Parathyroid adenoma (tissue), 2 donors: Measurements from ENCODE around the gene ZC3H7B.
A peak's percentile ranks its signal among the peaks of the same experiment; 100 is the strongest.
"Not testable (repeated sequence)": the region's sequence is repeated elsewhere in the genome, so short reads cannot be mapped to it uniquely, and the experiment has no call there.

Experiments
- H2AFZ ChIP-seq: fragments of 300-600 bp; sonication (generic); one replicate; pipeline ENCODE4 v1.7.0; 2017; ENCODE audit warnings: antibody characterized with exemption, mild to moderate bottlenecking
- H3K27ac ChIP-seq: fragments of 300-600 bp; sonication (generic); one replicate; pipeline ENCODE4 v1.7.0; 2017
- H3K27me3 ChIP-seq: fragments of 300-600 bp; sonication (generic); one replicate; pipeline ENCODE4 v1.7.0; 2017; ENCODE audit warnings: low read length; ENCODE audit not compliant: control insufficient read depth, insufficient read depth
- H3K36me3 ChIP-seq: fragments of 300-600 bp; sonication (generic); one replicate; pipeline ENCODE4 v1.7.0; 2017; ENCODE audit warnings: low read length; ENCODE audit not compliant: control insufficient read depth, insufficient read depth
- H3K4me1 ChIP-seq: fragments of 300-600 bp; sonication (generic); one replicate; pipeline ENCODE4 v1.7.0; 2017; ENCODE audit warnings: control low read depth
- H3K4me2 ChIP-seq: fragments of 300-600 bp; sonication (generic); one replicate; pipeline ENCODE4 v1.7.0; 2017; ENCODE audit warnings: low read length
- H3K4me3 ChIP-seq: fragments of 300-600 bp; sonication (generic); one replicate; pipeline ENCODE4 v1.7.0; 2017; ENCODE audit warnings: low read depth, low read length
- H3K79me2 ChIP-seq: fragments of 300-600 bp; sonication (generic); one replicate; pipeline ENCODE4 v1.7.0; 2017; ENCODE audit warnings: control low read depth
- H3K9ac ChIP-seq: fragments of 300-600 bp; sonication (generic); one replicate; pipeline ENCODE4 v1.7.0; 2017; ENCODE audit warnings: mild to moderate bottlenecking
- H3K9me3 ChIP-seq: fragments of 300-600 bp; sonication (generic); one replicate; pipeline ENCODE4 v1.7.0; 2017; ENCODE audit warnings: low read length; ENCODE audit not compliant: control insufficient read depth
- CTCF ChIP-seq: fragments of 300-600 bp; sonication (generic); IDR thresholded peaks from one replicate; pipeline ENCODE4 v1.7.0; 2017; ENCODE audit warnings: antibody characterized with exemption, mild to moderate bottlenecking
- donor health status: primary hyperparathyroidism.

The ZC3H7B gene

DNA sequence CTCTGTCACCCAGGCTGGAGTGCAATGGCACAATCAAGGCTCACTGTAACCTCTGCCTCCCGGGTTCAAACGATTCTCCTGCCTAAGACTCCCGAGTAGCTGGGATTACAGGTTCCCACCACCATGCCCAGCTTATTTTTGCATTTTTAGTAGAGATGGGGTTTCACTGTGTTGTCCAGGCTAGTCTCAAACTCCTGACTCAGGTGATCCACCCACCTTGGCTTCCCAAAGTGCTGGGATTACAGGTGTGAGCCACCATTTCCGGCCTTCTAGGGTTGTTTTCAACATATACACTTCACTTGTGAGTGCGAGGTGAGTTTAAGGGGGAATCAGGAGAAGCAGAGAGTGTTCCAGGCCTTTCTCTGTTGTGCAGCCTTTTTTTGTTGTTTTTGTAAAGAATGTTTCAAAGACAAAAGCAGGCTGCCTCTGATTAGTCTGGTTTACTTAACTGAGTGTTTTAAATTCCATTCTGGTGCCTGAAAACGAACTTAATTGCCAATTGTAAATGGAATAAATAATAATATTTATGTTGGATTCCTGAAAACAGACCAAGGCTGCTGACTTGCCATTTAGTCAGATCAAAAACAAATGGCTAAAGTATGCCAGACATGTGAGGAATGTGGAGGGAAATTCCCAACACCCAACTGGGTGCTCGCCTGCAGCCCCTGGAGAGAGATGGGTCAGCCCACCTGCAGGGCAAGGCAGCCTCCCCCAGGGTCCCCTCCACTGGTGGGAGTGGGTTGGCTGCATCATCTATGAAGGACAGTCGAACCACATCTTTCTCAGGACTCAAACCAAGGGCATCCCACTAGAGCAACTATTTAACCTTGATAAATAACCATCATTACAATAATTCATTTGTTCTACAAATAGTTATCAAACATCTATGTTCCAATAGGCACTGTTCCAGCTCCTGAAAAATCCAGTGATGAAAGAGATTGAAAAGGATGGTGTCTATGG, 10.8 kb upstream of the ZC3H7B start:
- no peak for TF ChIP-seq CTCF
- Histone ChIP-seq H3K4me2 (no peak overlapping the region), H3K27ac (no peak overlapping the region), H2AFZ (no peak overlapping the region), H3K27me3 (no peaks in the 10 kb centered on the region), H3K36me3 (no peaks in the 10 kb centered on the region), H3K4me1 (no peaks in the 10 kb centered on the region), H3K9ac (no peak overlapping the region), H3K79me2 (no peaks in the 10 kb centered on the region), H3K4me3 (no peak overlapping the region), H3K9me3 (no peaks in the 10 kb centered on the region)

DNA sequence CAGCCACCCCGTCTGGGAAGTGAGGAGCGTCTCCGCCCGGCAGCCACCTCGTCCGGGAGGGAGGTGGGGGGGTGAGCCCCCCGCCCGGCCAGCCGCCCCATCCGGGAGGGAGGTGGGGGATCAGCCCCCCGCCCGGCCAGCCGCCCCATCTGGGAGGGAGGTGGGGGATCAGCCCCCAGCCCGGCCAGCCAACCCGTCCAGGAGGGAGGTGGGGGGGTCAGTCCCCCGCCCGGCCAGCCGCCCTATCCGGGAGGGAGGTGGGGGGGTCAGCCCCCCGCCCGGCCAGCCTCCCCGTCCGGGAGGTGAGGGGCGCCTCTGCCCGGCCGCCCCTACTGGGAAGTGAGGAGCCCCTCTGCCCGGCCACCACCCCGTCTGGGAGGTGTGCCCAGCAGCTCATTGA, 6.5 kb upstream of the ZC3H7B start:
- not testable (repeated sequence) for H3K27me3 ChIP-seq, H3K36me3 ChIP-seq, H3K9ac ChIP-seq, H3K4me1 ChIP-seq, H3K79me2 ChIP-seq, H3K27ac ChIP-seq, H2AFZ ChIP-seq, H3K4me2 ChIP-seq, H3K9me3 ChIP-seq, H3K4me3 ChIP-seq

GRCh38 chr22:41296826-41297667, 4.3 kb upstream of the ZC3H7B start:
- Histone ChIP-seq H3K36me3 (no peaks in the 10 kb centered on the region), H3K4me1 (peaks cover 2% of the 10 kb centered on the region), H3K9ac (no peak overlapping the region), H3K27me3 (no peaks in the 10 kb centered on the region), H3K4me2 (no peak overlapping the region), H2AFZ (no peak overlapping the region), H3K27ac (no peak overlapping the region), H3K4me3 (no peak overlapping the region), H3K79me2 (peaks cover 2% of the 10 kb centered on the region), H3K9me3 (no peaks in the 10 kb centered on the region)
- TF ChIP-seq CTCF = no peak

DNA sequence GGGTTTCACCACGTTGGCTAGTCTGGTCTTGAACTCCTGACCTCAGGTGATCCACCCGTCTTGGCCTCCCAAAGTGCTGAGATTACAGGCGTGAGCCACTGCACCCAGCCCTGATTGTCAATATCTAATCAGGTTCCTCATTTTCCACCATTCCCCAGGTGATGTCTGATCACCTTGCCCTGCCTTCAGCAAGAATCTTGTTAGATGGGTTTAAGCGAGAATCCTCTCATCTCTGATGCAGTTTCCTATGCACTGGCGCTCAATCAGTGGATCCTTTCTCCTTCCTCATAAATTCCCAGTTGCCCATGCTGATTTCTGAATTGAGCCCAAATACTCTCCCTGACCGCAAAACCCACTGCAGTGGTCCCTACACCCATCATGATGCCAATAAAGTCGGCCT, 664 bp upstream of the ZC3H7B start:
- TF ChIP-seq CTCF = no peak
- peak overlapping the region; percentile 77 for H3K4me3 ChIP-seq

More for the DNA sequence above, 664 bp upstream of the ZC3H7B start:
- Histone ChIP-seq H3K9ac (no peak overlapping the region), H2AFZ (peak overlapping the region; percentile 76), H3K27ac (peak overlapping the region; percentile 39), H3K79me2 (peaks cover 13% of the 10 kb centered on the region), H3K27me3 (no peaks in the 10 kb centered on the region), H3K4me1 (peaks cover 6% of the 10 kb centered on the region), H3K9me3 (no peaks in the 10 kb centered on the region), H3K36me3 (no peaks in the 10 kb centered on the region), H3K4me2 (peak overlapping the region; percentile 74)
